Embryonic facial prominence (tissue), 1 donor: ENCODE measurements around the gene TMEM60.
"Not testable (repeated sequence)": the region's sequence is repeated elsewhere in the genome, so short reads cannot be mapped to it uniquely, and the experiment has no call there.

ENCODE experiments used
- DNase-seq: peaks from one replicate; pipeline ENCODE4 v3.0.0-alpha.2; 2016; ENCODE audit errors: extremely low spot score

The TMEM60 gene

GRCh38 chr7:77798394-77799077 is at the start of gene TMEM60, which contains the start of gene PHTF2:
Gene TMEM60 (minus strand): TSS chr7:77798434. CDS start chr7:77794373, 4,061 bp downstream.
Gene PHTF2 (plus strand): TSS chr7:77798773.
- peak; percentile 99 for DNase-seq

GRCh38 chr7:77846317-77847092 is 48.3 kb upstream of the TMEM60 start:
- no peak for DNase-seq

- DNase-seq: no peak
Observed at GRCh38 chr7:77843194-77843593, 45.0 kb upstream of the TMEM60 start.

- no peak for DNase-seq
Observed at GRCh38 chr7:77839919-77840318, 41.7 kb upstream of the TMEM60 start.

GRCh38 chr7:77838929-77839491 is 40.8 kb upstream of the TMEM60 start:
- no peak for DNase-seq

- no peak for DNase-seq
Observed at GRCh38 chr7:77837966-77838365, 39.7 kb upstream of the TMEM60 start.

- no peak for DNase-seq
Observed at GRCh38 chr7:77837275-77837674, 39.0 kb upstream of the TMEM60 start.

- DNase-seq: not testable (repeated sequence)
Observed at GRCh38 chr7:77836425-77836824, 38.2 kb upstream of the TMEM60 start.

GRCh38 chr7:77833136-77833535 is 34.9 kb upstream of the TMEM60 start:
- DNase-seq: no peak

GRCh38 chr7:77831953-77832352 is 33.7 kb upstream of the TMEM60 start:
- no peak for DNase-seq

GRCh38 chr7:77831481-77831880 is 33.2 kb upstream of the TMEM60 start:
- DNase-seq: no peak

GRCh38 chr7:77830649-77831355 is 32.6 kb upstream of the TMEM60 start:
- DNase-seq: no peak

GRCh38 chr7:77827999-77828398 is 29.8 kb upstream of the TMEM60 start:
- DNase-seq: no peak

- DNase-seq: no peak
Observed at GRCh38 chr7:77826300-77826699, 28.1 kb upstream of the TMEM60 start.

- DNase-seq: no peak
Observed at GRCh38 chr7:77825131-77825530, 26.9 kb upstream of the TMEM60 start.

GRCh38 chr7:77824636-77825035 is 26.4 kb upstream of the TMEM60 start:
- no peak for DNase-seq

GRCh38 chr7:77823787-77824186 is 25.6 kb upstream of the TMEM60 start:
- DNase-seq: no peak

- DNase-seq: no peak
Observed at GRCh38 chr7:77822269-77822668, 24.0 kb upstream of the TMEM60 start.

GRCh38 chr7:77820967-77821366 is 22.7 kb upstream of the TMEM60 start:
- no peak for DNase-seq

- no peak for DNase-seq
Observed at GRCh38 chr7:77819021-77819420, 20.8 kb upstream of the TMEM60 start.

- no peak for DNase-seq
Observed at GRCh38 chr7:77813180-77813579, 14.9 kb upstream of the TMEM60 start.

GRCh38 chr7:77812290-77812685 is 14.1 kb upstream of the TMEM60 start:
- no peak for DNase-seq
